ENCODE measurements around the gene ACBD4.

Gene ACBD4

GRCh38 chr17:45177563-45177962 is 42.1 kb downstream of the ACBD4 start:
- Histone ChIP-seq H3K4me1 (ENCODE audit: control insufficient read depth, insufficient read depth, low read length) (peaks cover 13% of the 10 kb centered on the region), H3K9me3 (ENCODE audit: control insufficient read depth, insufficient read depth, low read depth, low read length) (no peaks in the 10 kb centered on the region), H3K4me3 (ENCODE audit: low read depth, low read length) (no peak overlapping the region), H3K36me3 (ENCODE audit: control insufficient read depth in 2 of 2, insufficient read depth in 1 of 2, low read length in 2 of 2) (no peaks in the 10 kb centered on the region), H3K27ac (ENCODE audit: extremely low read depth, low read depth, low read length) (no peak overlapping the region)
- ChIA-PET CTCF (interaction anchor here (1.4 to 2.3 kb wide), 4 partner anchors 20 to 69 kb away, joined by 3 to 22 read pairs (median 10); partner anchors contain the start of gene ACBD4), POLR2A (interaction anchor here (1.4 to 3.1 kb wide), 2 partner anchors 16 to 21 kb away, joined by 3 to 40 read pairs; partner anchors contain the start of gene HEXIM2)
- TF ChIP-seq ZNF707 (tag by site-specific recombination; IDR thresholded peaks at IDR 0.05) (no peak), ZBTB21 (tag by site-specific recombination; IDR thresholded peaks at IDR 0.05) (no peak), REST (tag by site-specific recombination; IDR thresholded peaks at IDR 0.05) (no peak), ZNF354C (tag by site-specific recombination; IDR thresholded peaks at IDR 0.05; ENCODE audit: borderline replicate concordance, low read depth) (no peak), ZBTB10 (tag by site-specific recombination; IDR thresholded peaks at IDR 0.05) (no peak), YY1 (tag by site-specific recombination; IDR thresholded peaks at IDR 0.05) (no peak), ZNF391 (tag by site-specific recombination; IDR thresholded peaks at IDR 0.05; ENCODE audit: borderline replicate concordance, low read depth) (no peak), ZNF624 (tag by site-specific recombination; IDR thresholded peaks at IDR 0.05) (no peak), ZNF416 (tag by site-specific recombination; IDR thresholded peaks at IDR 0.05) (no peak), ZFP3 (tag by site-specific recombination; IDR thresholded peaks at IDR 0.05; ENCODE audit: low read depth) (no peak), ZNF26 (tag by site-specific recombination; IDR thresholded peaks at IDR 0.05) (no peak), TSHZ1 (tag by site-specific recombination; IDR thresholded peaks at IDR 0.05; ENCODE audit: borderline replicate concordance) (no peak), ZNF664 (tag by site-specific recombination; IDR thresholded peaks at IDR 0.05) (no peak), HOXD13 (CRISPR knock-in tag; IDR thresholded peaks at IDR 0.05; ENCODE audit: borderline replicate concordance) (no peak), ZNF623 (tag by site-specific recombination; IDR thresholded peaks at IDR 0.05) (no peak), OVOL3 (tag by site-specific recombination; IDR thresholded peaks at IDR 0.05) (no peak)

All from HEK293 (cell line).